ENCODE measurements around the gene CYP4F8.

The CYP4F8 gene

DNA sequence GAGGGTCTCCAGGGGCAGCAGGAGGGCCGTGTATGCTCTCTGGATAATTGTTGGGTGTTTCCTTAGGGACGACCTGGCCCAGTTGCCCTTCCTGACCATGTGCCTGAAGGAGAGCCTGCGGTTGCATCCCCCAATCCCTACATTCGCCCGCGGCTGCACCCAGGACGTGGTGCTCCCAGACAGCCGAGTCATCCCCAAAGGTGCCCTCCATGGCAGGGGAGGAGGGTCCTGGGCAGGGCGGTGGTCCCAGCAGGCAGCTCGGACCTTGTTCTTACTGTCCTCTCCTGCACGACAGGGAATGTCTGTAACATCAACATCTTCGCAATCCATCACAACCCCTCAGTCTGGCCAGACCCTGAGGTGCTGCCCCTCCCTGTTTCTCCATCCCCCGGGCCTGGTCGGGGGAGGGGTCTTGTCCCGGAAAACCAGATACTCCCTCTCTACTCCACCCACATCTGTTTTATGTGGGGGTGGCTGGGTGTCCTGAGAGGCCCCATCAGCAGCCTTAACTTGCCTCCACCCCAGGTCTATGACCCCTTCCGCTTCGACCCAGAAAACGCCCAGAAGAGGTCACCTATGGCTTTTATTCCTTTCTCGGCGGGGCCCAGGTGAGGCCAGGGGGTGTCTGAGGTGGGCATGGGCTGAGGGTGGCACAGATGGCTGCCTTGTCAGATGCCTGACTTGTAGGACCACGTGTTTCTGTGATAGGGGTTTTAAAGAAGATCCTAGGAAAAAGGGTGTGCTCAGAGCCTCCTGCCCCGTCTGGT, 13.4 kb downstream of the CYP4F8 start:
- TF ChIP-seq FOXP2 (optimal IDR thresholded peaks at IDR 0.05; ENCODE audit: borderline replicate concordance, extremely low read depth, extremely low read length, insufficient read depth) (no peak), SIN3A (IDR thresholded peaks at IDR 0.05; ENCODE audit: borderline replicate concordance, insufficient read depth, low read length) (no peak), POLR2AphosphoS5 (IDR thresholded peaks at IDR 0.05; ENCODE audit: low read depth, low read length) (no peak), TAF1 (IDR thresholded peaks at IDR 0.05; ENCODE audit: borderline replicate concordance, insufficient read depth, low read length) (no peak)
- TF ChIP-seq, protein P1, sequence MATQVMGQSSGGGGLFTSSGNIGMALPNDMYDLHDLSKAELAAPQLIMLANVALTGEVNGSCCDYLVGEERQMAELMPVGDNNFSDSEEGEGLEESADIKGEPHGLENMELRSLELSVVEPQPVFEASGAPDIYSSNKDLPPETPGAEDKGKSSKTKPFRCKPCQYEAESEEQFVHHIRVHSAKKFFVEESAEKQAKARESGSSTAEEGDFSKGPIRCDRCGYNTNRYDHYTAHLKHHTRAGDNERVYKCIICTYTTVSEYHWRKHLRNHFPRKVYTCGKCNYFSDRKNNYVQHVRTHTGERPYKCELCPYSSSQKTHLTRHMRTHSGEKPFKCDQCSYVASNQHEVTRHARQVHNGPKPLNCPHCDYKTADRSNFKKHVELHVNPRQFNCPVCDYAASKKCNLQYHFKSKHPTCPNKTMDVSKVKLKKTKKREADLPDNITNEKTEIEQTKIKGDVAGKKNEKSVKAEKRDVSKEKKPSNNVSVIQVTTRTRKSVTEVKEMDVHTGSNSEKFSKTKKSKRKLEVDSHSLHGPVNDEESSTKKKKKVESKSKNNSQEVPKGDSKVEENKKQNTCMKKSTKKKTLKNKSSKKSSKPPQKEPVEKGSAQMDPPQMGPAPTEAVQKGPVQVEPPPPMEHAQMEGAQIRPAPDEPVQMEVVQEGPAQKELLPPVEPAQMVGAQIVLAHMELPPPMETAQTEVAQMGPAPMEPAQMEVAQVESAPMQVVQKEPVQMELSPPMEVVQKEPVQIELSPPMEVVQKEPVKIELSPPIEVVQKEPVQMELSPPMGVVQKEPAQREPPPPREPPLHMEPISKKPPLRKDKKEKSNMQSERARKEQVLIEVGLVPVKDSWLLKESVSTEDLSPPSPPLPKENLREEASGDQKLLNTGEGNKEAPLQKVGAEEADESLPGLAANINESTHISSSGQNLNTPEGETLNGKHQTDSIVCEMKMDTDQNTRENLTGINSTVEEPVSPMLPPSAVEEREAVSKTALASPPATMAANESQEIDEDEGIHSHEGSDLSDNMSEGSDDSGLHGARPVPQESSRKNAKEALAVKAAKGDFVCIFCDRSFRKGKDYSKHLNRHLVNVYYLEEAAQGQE (IDR thresholded peaks at IDR 0.05; ENCODE audit: insufficient read depth in 1 of 2, low read depth in 2 of 2, low read length in 2 of 2) = no peak

DNA sequence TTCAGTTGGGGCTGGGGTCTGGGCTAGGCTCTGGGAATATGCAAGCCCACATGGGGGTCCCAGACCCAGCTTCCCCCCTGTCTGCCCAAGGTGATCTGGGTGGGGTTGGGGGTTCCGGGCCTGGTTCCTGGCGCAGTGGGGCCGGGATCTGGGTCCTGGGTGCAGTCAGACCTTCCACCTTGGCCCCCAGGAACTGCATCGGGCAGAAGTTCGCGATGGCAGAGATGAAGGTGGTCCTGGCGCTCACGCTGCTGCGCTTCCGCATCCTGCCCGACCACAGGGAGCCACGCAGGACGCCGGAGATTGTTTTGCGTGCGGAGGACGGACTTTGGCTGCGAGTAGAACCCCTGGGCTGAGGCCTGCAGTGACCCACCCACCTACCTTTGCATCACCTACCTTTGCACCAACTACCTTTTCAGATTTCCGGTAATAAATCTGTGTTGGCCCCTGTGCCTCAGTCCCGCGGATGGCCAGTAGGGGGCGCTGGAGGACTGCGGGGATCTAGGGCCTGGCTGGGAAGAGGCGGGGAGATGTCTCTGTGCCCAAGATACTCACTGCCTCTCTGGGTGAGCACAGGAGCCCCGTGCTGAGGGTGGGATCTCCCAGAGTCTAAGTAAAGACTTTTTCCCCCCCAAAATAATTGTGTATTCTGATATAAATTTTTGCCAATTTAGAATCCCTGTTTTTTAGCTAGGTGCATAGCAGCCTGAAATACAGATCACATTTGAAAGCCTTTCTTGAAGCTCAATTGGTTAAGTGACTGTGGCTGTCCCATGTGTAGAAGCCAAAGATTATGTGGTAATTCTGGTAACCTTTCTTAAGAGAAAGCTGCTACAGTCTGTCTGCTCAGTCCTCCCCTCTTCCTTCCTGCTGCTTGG, 14.2 kb downstream of the CYP4F8 start:
- no peak for TF ChIP-seq TAF1 (IDR thresholded peaks at IDR 0.05; ENCODE audit: borderline replicate concordance, insufficient read depth, low read length)
- no peak for TF ChIP-seq FOXP2 (optimal IDR thresholded peaks at IDR 0.05; ENCODE audit: borderline replicate concordance, extremely low read depth, extremely low read length, insufficient read depth)
- TF ChIP-seq POLR2AphosphoS5 (IDR thresholded peaks at IDR 0.05; ENCODE audit: low read depth, low read length) = no peak
- TF ChIP-seq, protein P1 (IDR thresholded peaks at IDR 0.05; ENCODE audit: insufficient read depth in 1 of 2, low read depth in 2 of 2, low read length in 2 of 2) = peak; percentile 38 to 73; a peak in 2 of 4 replicates

DNA sequence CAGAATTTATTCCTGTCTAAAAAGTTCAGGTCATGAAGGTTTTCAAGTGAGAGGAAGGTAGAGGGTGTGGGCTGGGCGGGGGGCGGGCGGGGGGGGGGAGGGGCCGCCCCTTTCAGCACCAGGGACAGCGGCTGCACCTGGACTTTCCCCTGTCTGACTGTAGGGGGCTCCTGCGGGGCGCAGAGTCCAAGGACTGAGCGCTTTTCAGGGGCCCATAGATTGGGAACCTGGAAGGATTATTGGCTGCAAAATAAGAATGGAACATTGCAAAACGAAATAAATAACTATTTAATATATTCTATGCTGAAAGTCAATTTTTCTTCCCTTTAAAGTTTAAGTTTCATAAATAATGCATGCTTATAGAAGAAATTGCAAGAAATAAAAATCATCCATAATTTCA, 16.8 kb downstream of the CYP4F8 start:
- TF ChIP-seq POLR2AphosphoS5 (IDR thresholded peaks at IDR 0.05; ENCODE audit: low read depth, low read length) = no peak
- TF ChIP-seq FOXP2 (optimal IDR thresholded peaks at IDR 0.05; ENCODE audit: borderline replicate concordance, extremely low read depth, extremely low read length, insufficient read depth) = no peak
- TF ChIP-seq TAF1 (IDR thresholded peaks at IDR 0.05; ENCODE audit: borderline replicate concordance, insufficient read depth, low read length) = no peak
- TF ChIP-seq, protein P1 (IDR thresholded peaks at IDR 0.05; ENCODE audit: insufficient read depth in 1 of 2, low read depth in 2 of 2, low read length in 2 of 2) = peak; percentile 89 to 94
- TF ChIP-seq SIN3A (IDR thresholded peaks at IDR 0.05; ENCODE audit: borderline replicate concordance, insufficient read depth, low read length) = peak; percentile 46; the same call in 1 of the 2 replicates

DNA sequence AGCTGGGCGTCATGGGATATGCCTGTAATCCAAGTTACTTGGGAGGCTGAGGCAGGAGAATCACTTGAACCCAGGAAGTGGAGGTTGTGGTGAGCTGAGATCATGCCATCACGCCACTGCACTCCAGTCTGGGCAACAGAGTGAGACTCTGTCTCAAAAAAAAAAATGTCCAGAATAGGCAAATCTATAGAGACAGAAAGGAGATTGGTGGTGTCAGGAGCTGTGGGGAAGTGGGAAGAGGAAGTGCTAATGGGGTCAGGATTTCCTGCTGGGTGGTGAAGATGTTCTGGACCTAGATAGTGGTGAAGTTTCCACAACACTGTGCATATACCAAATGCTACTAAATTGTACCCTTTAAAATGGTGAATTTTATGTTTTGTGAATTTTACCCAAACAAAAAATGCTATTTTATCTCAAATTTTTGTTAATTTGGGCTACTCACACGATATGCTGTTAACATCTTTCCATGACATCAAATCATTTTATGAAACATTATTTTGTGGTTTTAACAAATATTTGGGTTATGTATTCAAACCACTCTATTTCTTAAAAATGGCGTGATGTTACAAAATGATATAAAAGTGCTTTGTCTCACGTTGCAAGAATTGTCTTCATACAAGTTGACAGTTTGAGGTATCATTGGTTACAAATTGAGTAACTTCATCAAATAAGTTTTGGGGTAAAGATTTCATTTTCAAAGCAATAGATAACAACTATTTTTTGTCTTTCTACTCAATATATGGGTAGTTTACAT, 18.2 kb downstream of the CYP4F8 start:
- TF ChIP-seq POLR2AphosphoS5 (IDR thresholded peaks at IDR 0.05; ENCODE audit: low read depth, low read length) (no peak), TAF1 (IDR thresholded peaks at IDR 0.05; ENCODE audit: borderline replicate concordance, insufficient read depth, low read length) (no peak)

DNA sequence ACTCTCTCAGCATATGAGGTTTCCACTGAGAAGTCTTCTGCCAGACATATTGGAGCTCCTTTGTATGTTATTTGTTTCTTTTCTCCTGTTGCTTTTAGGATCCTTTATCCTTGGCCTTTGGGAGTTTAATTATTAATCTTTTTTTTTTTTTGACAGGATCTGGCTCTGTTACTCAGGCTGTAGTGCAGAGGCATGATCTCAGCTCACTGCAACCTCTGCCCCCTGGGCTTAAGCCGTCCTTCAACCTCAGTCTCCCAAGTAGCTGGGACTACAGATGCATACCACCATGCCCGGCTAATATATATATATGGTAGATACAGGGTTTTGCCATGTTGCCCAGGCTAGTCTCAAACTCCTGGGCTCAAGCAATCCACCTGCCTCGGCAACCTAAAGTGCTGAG, 19.1 kb downstream of the CYP4F8 start:
- TF ChIP-seq FOXP2 (optimal IDR thresholded peaks at IDR 0.05; ENCODE audit: borderline replicate concordance, extremely low read depth, extremely low read length, insufficient read depth) = no peak
- TF ChIP-seq POLR2AphosphoS5 (IDR thresholded peaks at IDR 0.05; ENCODE audit: low read depth, low read length) = no peak
- TF ChIP-seq SIN3A (IDR thresholded peaks at IDR 0.05; ENCODE audit: borderline replicate concordance, insufficient read depth, low read length) = no peak
- no peak for TF ChIP-seq TAF1 (IDR thresholded peaks at IDR 0.05; ENCODE audit: borderline replicate concordance, insufficient read depth, low read length)
- TF ChIP-seq, protein P1 (IDR thresholded peaks at IDR 0.05; ENCODE audit: insufficient read depth in 1 of 2, low read depth in 2 of 2, low read length in 2 of 2) = no peak
